Measurements from ENCODE around the gene ME3.
"Not testable (repeated sequence)": the region's sequence is repeated elsewhere in the genome, so short reads cannot be mapped to it uniquely, and the experiment has no call there.

ME3 gene

DNA sequence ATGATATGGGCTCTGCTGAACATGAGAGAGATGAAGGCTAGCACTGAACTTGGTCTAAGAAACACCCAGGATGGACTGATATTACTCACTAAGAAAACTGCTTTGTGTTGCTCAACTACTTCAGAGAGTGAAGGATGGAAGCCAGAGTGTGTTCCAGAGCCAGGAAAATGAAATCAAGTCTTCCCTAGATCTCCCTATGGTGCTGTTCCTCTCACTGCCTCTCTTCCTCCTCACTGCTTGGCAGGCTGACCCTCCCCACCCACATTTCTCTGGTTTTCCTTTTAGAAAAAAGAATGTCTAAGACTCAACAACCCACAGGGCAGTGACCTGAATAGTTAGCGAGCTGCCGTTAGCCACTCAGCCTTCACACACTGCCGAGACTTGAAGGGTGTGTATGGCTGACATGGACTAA, 232.1 kb downstream of the ME3 start:
- no peak for DNase-seq

DNA sequence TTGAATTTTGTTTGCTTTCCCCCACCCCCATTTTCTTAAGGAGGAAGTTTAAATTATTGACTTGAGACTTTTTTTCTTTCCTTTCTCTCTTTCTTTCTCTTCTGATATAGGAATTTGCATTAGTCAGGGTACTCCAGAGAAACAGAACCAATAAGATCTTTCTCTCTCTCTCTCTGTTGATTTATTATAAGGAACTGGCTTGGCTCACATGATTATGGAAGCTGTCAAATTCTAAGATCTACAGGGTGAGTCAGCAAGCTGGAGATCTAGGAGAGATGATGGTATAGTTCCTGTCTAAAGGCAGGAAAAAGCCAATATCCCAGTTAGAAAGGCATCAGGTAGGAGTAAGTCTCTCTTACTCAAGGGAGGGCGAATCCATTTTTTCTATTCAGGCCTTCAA, 233.7 kb downstream of the ME3 start:
- DNase-seq = no peak

DNA sequence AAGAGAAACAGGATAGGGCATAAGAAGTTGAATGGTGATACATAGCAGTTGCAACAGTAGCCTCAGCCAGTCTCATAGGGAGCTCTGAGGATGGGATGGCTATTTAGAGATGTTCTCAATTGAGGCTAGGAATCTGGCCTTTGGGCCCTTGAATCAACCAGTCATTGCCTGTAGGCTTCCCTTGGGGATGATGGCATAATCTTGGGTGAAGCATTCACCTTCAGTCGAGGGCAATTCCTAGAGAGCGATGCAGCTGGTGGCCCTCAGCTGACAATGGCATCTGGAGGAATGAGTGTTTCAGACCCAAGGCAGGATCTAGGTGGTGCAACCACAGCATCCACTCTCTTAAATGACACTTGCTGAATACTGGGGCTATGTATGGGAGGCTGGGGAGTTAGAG, 236.7 kb downstream of the ME3 start:
- DNase-seq = no peak

DNA sequence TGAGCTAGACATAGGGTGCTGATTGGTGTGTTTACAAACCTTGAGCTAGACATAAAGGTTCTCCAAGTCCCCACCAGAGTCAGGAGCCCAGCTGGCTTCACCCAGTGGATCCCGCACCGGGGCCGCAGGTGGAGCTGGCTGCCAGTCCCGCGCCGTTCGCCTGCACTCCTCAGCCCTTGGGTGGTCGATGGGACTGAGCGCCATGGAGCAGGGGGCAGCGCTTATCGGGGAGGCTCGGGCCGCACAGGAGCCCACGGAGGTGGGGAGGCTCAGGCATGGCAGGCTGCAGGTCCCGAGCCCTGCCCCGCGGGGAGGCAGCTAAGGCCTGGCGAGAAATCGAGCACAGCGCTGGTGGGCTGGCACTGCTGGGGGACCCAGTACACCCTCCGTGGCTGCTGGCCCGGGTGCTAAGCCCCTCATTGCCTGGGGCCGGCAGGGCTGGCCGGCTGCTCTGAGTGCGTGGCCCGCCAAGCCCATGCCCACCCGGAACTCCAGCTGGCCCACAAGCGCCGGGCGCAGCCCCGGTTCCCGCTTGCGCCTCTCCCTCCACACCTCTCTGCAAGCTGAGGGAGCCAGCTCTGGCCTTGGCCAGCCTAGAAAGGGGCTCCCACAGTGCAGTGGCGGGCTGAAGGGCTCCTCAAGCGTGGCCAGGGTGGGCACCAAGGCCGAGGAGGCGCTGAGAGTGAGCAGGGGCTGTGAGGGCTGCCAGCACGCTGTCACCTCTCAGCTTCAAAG, 238.9 kb downstream of the ME3 start:
- not testable (repeated sequence) for DNase-seq

DNA sequence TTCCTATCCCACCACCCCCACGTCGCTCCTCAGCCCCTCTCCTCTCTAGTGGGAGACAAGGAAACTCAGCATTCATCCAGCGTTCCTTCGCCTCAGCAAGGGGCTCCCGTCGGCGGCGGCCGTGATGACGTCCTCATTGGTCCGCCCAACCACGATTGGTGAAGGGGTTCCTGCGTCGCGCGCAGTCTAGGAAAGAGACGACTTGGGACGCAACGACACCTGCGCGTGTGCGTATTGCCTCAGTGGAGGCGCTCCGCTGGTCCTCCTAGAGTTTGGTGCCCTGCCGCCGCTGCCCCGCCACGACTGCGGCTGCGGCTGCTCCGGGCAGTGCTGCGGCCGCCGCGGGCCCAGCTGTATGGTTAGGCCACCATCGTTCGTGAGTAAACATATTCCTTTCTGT, 241.2 kb downstream of the ME3 start:
- DNase-seq = no peak

DNA sequence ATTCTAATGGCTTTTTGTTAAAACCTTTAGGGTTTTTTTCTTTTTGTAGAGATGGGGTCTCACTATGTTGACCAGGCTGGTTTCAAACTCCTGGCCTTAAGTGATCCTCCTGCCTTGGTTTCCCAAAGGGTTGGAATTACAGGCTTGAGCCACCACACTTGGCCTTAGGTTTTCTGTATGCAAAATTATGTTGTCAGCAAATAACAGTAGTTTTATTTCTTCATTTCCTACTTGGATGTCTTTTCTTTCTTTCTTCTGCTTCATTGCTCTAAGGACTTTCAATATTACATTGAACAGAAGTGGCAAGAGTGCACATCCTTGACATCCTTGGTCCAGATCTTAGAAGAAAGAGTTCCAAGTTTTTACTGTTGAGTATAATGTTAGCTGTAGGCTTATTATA, 245.0 kb downstream of the ME3 start:
- no peak for DNase-seq

DNA sequence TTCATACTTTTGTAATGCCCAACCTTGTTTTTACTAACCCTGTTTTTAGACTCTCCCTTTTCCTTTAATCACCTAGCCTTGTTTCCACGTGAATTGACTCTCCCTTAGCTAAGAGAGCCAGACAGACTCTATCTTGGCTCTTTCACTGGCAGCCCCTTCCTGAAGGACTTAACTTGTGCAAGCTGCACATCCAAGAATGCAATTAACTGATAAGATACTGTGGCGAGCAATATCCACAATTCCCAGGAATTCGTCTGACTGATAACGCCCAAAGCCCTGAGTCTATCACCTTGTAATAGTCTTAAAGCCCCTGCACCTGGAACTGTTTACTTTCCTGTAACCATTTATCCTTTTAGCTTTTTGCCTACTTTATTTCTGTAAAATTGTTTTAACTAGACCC, 248.9 kb downstream of the ME3 start:
- DNase-seq = not testable (repeated sequence)

DNA sequence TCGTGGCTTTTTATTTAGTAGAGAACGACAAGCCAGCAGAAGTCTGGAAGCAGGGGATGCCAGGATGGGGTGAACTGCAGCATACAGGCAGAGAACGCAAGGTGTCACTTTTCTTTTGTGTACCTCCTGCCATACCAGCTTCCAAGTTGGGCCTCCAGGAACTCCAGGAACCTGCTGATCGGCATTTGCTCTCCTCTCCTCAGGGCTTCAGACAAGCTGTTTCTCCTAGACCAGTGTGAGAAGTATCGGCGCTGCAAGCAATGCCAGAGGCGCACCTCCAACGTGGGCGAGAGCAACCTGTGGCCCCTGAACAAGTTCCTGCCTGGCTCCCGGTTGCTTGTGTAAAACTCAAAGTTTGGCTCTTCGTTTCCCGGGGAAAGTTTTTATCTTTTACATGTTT, 250.0 kb downstream of the ME3 start:
- DNase-seq = no peak

DNA sequence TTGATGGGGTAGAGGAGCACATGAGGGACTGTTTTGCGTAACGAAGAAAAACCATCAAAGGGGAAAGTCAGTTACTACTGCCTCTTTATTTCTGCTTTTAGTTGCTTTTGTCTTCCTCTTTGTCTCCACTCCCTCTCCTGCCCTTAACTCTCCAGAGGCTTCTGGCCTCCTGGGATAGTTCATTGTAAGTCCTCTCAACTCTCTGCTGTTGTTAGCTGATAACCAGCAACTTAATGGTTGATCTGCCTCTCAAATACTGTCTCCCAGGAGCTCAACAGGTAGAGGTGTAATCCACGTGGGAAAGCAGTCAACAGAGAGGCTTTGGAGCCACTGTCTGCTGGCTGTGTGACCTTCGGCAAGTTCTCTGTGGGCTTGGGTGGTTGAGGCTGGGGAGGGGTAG, 250.5 kb downstream of the ME3 start:
- DNase-seq = no peak

DNA sequence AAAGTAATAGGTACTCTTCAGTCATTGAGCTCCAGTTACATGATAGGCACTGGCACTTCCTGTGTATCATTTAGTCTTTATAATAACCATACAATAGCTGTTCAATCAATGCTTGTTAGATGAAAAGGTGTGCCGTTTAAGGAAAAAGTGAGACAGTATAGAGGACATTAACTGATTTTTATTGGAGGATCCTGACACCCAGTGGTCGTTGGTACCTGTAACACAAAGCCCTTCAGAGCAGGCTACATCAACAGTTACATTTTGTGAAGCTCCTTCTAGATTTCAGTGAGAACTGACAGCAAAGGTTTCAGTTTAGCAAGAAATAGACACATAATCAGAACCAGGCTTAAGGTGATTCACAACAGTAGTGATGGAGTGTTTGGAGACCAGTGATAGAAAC, 253.5 kb downstream of the ME3 start:
- DNase-seq = peak in 1 of 56 donors; percentile 4

DNA sequence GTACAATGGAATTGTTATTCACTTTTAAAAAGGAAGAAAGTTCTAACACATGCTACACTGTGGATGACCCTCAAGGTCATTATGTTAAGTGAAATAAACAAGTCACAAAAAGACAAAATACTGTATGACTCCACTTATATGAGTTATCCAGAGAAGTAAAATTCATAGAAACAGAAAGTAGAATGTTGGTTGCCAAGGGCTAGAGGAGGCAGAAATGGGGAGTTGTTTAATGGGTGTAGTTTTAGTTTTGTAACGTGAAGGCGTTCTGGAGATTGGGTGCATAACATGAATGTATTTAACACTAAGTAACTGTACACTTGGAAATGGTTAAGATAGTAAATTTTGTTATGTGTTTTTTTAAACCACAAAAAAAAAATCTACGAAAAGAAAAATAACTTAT, 253.9 kb downstream of the ME3 start:
- no peak for DNase-seq

DNA sequence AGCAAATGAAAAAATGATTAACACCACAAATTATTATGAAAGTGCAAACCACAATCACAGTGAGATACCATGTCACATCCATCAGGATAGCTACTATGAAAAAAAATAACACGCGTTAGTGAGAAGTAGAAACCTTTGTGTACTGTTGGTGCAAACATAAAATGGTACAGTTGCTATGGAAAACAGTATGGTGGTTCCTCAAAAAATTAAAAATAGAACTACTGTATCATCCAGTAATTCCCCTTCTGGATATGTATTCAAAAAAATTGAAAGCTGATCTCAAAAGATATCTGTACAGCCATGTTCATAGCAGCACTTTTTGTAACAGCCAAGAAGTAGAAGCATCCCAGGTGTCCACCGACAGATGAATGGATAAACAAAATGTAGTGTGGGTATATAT, 254.3 kb downstream of the ME3 start:
- no peak for DNase-seq

DNA sequence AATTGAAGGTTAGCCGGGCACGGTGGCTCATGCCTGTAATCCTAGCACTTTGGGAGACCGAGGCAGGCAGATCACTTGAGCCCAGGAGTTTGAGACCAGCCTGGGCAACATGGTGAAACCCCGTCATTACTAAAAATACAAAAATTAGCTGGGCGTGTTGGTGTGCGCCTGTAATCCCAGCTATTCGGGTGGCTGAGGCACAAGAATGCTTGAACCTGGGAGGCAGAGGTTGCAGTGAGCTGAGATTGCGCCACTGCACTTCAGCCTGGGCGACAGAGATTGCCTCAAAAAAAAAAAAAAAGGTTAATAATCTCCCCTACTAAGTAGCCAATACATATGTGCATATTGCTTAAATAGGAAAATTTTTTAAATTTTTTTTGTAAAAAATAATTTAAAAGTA, 255.5 kb downstream of the ME3 start:
- DNase-seq = not testable (repeated sequence)

DNA sequence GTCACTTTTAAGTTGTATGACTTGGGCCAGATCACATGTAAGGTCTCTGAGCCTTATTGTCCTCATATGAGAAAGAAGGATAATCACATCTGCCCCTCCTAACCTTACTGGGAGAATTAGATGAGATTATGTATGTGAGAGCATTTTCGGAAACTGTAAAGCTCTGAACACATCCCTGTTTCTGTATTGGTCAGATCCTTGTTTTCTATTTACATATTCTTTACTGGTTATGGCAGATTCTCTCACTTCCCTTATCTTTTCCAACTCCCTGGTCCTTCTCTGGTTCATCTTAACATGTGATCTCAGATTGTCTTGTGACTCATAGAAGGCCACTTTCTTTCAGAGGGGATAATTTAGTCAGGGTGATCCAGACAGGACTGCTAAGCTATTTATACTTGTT, 255.9 kb downstream of the ME3 start:
- DNase-seq = no peak

DNA sequence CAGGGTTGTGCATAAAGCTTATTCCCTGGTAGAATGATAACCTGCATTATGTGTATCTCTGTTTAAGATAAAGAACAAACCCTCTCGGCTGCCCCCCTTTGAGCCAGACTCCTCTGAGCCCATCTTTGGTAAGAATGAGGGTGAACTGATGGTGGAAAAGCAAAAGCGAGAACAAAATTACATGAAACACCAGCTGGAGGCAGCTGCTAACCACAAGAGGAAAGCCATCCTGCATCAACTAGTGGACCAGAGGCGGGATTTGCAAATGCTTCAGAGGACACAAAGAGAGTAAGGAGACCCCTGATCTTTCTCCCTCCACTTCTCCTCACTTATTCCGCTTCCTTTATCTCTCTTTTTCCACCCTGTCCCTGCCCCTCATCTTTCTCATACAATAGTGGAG, 257.4 kb downstream of the ME3 start:
- DNase-seq = no peak

DNA sequence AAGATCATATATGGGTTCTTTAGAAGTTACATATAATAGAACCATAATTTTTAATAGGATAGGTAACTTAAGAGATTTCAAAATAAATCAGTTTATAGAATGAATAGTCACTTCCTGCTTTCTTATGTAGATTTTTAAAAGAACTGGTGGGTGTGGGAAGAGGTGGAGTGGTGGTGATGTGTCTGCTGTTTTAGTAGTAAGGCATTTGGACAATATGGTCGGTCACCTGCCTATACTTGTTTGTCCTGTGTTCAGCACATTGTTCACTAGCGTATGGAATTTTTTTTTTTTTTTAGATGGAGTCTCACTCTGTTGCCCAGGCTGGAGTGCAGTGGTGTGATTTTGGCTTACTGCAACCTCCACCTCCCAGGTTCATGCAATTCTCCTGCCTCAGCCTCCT, 258.4 kb downstream of the ME3 start:
- DNase-seq = no peak

DNA sequence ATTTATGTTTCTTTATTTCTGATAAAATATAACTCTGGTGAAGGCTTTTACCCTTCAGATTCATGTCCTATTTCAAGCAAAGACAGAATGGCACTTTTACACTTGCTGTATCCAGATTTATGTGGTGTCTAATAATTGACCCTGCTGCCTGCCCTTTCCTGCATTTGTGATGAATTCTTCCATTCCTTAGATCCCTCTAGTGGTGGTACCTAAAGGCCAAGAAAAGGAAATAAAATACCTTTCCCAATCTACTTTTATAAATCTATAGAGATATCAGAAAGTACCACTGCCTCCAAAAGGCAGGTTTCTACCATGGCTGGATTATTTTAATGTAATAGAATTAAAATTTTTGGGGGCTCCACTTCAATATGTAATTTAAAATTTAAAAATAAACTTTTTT, 263.6 kb downstream of the ME3 start:
- no peak for DNase-seq

DNA sequence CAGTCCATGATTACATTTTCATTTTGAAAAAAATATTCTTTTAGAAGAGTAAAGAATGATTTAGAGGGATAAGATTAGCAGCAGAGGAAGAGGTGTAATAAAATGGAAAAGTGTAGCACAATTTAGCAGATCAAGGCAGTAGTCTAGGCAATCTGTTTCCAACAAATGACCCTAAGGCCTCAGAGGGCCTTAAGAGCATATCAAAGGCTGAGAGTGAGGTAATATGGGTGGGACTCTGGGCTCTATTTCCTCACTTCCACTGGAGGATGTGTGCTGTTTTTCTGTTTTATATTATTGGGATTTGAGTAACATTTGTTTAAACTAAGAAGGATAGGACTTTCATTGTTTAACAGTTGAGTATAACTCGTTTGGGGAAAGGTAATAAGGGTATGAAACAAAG, 269.0 kb downstream of the ME3 start:
- DNase-seq = no peak

DNA sequence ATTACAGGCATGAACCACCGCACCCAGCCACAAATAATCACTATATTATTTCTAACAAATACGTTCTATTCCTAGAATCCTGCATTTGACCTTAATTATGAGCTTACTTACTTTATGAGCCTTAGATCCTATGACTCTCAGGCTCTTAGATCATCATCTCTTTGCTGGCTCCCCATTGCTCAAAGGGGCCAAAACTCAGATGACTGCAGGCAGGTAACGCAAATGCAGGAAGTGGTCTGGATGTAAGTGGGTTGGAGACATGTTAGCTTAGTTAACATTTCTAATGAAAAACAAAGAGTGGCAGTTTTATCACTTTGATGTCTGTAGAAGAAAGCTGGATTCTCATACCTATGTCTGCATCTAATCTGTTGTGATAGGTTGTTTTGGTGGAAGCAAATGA, 274.3 kb downstream of the ME3 start:
- no peak for DNase-seq

DNA sequence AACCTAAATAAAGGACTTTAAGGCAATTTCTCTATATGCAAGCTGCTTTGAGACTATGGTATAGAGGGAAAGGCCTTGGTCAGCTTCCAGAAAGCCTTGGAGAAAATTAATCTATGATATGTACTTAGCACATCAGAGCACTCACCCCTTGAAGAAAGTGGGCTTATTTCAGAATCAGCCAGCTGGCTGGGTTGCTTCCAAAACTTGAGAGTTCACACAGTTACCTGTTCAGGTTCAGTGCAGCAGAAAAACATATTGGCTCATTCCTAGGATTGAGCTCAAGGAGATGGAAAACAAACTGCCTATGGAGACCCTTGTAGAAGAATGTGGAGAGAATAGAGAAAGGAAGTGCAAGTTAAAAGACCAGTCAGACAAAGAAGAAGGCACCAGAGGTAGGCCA, 275.1 kb downstream of the ME3 start:
- no peak for DNase-seq

DNA sequence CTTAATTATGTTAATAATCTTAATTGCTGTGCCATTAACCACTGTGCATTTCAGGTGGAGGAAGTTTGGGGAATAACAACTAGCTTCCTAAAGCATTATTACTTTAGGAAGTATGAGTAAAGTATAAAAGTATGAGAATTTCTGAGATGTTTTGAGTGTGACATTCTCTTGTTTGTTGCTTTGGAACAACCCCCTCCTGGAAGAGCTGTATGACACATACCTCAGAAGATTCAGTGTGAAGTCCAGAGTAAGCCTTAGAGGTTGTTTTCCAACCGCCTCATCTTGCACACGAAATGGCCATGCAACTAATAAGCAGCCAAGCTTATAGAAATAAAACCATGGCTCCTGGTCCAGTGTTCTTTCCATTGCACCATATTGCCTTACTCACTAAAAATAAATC, 276.0 kb downstream of the ME3 start:
- no peak for DNase-seq

DNA sequence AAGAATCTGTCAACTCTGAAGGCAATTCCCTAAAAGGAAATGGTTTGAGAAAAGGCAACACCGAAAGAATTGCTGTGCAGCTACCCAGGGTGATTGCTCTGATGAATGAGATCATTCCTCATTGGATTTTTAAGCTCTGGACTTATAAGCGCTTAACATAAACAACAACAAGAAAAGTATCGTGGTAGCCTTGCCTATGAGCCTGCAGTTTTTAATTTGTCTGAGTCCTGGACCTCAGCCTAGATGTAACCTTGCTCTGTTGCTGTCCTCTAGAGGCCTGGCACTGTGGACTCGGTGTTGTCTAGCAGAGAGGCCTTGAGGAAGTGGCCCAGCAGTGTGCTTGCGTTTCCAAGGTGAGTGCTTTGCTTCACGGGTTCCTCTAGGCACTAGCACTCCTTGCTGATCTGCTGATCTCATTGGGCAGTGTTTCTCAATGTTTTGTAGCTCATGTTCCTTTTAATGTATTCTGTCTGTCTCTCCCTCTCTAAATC, 277.3 kb downstream of the ME3 start:
- peak in 16 of 56 donors; percentile 2 to 52 (median 8) for DNase-seq

Data from amygdala (tissue), 56 donors.